ENCODE measurements around the gene NID2.

Gene NID2

GRCh38 chr14:52025310-52025709 is 43.5 kb downstream of the NID2 start:
- DNase-seq (ENCODE audit: low read depth), result peak; percentile 75

GRCh38 chr14:52023518-52023917 is 45.3 kb downstream of the NID2 start:
- peak; percentile 87 for DNase-seq (ENCODE audit: low read depth)

DNA sequence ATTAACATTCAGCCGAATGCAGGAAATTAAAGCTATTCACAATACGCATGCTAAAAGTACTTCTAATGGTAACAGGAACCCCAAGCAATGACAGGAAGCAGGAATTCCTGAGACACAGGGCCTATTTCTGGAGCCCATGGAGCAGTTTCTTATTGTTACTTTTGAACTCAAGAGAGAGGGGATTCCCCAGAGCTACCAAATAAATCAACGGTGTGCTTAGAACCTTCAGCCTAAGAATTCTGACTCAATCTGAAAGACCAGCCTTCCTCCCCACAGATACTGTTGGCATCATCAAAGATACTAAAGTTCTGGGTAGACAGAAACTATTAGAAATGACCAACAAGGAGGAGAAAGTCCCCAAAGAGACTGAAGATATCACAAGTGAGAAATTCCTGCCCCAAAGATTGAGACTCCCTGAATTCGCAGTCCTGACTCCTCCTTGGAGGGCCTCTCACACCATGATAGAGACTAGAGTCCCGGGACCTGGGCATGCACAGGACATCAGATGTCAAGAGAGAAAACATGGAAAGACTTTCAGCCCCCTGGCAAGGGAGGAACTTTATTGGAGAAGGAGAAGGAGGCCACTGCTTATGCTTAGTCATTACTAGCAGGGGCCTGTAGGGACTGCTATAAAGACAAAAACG is 46.8 kb downstream of the NID2 start:
- no peak for DNase-seq (ENCODE audit: low read depth)

GRCh38 chr14:52020866-52021717 is 47.8 kb downstream of the NID2 start:
- no peak for DNase-seq (ENCODE audit: low read depth)

- DNase-seq (ENCODE audit: low read depth), result no peak
These were observed 48.6 kb downstream of the NID2 start for GRCh38 chr14:52020161-52020714.

DNA sequence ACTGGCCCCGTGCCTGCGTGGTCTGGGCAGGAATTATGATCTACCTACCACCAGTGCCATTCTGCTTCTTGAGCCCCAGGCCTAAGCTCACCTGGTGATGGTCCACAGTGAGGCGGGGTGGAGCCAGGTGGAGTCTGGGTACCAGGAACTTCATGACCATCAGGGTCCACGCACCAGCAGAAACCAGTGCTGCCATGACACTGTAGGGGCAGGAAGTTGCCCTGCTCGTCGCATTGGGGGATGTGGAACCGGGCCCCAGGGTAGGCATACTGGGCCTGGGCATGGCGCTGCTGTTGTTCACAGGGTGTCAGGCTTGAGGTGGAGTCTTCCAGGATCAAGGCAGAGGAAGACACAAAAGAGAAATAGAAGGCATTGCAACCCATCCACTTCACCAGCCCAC is 49.9 kb downstream of the NID2 start:
- no peak for DNase-seq (ENCODE audit: low read depth)

DNA sequence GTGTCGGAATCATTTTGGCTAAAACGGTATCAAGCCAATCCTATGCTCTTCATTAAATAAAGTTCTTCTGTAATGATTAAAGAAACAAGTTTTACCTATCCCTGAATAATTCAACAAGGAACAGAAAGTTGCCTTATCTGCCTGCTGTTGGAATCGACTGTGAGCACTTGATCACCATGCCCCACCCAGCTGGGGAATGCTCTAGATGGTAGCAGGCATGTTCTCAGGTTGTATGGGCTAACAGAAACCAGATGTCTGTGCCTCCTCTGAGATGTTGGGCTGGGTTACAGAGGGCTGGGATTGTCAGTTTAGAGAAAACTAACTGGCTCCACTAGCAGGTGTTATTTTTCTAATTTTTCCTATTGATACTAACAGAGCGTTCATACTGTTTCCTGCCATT is 50.6 kb downstream of the NID2 start:
- no peak for DNase-seq (ENCODE audit: low read depth)

DNA sequence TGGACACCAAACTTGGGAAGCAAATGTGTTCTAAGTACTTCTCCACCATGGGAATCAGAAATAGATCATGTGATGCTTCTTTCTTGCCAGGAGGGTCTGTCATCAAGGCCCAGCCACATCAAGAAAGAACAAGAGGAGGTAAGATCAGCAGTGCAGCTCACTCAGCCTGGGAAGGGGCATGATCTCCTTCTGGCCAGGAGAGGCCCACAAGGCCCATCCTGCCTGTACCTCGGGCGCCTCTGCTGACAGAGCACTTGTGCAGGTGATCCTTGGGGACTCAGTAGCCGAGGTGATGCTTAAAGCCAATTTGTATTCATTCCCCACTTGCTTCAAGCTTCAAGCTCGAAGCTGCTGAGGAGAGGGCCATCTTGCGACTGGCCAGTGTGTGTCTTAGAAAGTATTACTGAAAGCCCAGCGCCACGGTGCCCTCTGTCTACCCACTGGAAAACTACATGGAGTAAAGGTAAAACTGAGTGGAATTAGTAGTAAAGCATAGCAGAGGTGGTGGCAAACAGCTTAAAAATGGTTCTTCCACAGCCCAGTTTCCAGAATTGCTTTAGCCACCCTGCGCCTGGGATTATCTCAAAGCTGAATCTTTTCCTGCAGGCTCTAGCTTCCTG is 53.3 kb downstream of the NID2 start:
- DNase-seq (ENCODE audit: low read depth), result no peak

DNA sequence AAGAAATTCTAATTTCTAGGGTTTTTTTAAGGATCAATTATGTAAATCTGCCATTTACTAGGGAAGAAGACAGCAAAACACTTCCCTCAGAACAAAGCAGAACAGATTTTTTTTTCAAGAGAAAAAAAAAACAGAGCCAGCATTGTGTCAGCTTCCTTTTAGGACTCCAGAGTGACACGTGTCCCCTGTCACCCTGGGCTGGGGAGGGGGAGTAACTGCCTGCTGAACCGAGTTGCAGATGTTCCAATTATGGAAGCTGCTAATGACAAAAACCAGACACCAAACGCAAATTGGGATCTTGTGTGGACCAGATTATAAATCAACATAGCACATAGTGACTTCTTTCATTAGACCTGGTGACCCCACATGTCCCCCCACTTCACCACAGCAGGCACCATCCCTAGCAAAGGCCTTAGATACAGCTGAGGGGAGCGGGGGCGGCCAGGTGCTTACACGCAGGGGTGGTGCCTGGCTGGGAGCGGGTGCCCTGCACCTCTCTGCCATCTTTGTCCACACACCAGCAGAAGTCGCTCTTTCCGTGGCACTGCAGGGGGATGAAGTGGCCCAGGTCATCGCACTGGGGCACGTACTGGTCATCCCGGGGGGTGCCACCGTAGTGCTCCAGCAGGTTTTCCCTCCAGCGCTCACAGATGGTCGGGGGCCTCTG is 54.1 kb downstream of the NID2 start:
- no peak for DNase-seq (ENCODE audit: low read depth)

DNA sequence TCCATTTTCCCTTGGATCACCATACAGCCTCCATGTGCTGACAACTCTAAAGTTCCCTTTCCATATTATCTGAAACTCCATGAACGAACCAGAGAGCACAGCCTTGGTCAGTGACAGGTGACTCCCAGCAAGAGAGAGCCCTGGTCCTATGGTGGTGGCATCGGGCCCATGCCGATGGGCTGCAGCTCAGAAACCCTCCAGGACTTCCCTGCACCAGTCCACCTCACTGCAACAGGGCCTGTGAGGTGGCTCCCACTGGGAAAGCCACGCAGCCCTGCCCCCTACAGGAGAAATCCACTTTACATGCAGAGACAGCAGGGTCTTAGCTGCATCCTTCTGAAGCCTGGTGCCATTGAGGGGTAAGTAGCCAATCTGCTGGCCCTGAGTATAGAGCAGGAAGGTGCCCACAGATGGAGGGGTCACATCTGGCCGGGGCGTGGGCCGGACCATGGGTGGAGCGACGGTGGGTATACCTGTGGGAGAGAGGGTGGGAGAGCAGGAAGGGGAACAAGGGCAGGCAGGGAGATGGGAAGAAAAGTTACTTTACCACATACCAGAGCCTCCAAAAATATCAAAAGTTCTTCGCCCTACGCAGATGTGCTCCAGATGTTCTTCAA is 54.8 kb downstream of the NID2 start:
- no peak for DNase-seq (ENCODE audit: low read depth)

DNA sequence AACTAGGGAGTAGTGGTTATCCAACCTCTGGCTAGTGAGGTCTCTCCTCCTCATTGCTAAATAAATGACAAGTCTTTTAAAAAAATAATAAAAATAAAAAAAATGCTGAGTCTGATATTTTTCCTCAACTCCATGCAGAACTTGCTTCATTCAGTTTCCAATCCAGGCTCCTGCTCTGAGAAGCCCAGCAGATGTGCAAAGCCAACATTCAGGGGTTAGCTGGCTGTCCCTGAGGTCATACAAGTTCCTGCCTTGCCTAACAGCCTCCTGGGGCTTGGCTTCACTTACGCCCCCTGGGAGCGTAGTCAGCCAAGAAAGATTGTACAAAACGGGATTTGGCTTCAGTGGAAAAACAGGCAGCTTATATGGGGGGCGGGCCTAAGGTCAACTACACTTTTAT is 56.2 kb downstream of the NID2 start:
- peak; percentile 54 for DNase-seq (ENCODE audit: low read depth)

DNA sequence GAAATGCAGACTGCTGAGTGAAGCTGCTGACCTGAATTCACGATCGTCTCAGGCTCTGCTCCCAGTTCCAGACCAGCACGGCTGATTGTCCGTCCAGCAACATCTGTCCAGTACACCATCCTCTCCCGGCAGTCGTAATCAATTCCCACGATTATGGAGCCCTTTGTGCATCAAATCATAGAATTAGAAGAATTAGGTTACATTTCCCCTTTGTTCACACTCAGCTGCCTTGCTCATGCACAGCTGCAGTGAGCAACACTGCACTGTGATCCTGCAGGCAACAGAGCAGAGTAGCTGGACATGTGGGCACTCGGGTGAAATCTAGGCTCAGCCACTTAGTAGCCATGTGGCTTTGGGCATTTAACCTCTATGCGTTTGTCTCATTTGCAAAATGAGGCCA is 57.3 kb downstream of the NID2 start:
- no peak for DNase-seq (ENCODE audit: low read depth)

DNA sequence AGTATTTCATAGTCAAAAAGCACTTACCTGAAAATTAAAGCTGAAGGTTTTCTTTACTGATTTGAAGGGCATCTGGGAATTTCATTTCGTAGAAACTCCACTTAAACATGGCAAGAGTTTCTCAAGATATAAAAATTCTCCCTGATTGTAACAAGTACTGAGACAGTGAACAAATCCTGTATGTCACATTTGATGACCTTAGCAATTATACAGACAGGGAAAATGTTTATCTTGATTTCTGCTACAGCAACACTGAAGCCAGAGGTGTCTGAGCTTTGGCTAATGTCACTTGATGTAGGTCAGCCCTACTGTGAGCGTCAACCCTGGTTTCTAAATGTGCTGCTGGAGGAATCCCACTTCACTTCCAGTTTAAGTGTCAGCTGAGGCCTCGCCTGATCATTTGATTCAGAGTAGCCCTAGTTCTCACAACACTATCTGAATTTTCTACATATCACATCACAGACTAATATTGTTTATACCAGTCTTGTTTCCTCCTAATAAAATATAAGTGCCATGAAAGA is 58.6 kb downstream of the NID2 start:
- DNase-seq (ENCODE audit: low read depth), result no peak

DNA sequence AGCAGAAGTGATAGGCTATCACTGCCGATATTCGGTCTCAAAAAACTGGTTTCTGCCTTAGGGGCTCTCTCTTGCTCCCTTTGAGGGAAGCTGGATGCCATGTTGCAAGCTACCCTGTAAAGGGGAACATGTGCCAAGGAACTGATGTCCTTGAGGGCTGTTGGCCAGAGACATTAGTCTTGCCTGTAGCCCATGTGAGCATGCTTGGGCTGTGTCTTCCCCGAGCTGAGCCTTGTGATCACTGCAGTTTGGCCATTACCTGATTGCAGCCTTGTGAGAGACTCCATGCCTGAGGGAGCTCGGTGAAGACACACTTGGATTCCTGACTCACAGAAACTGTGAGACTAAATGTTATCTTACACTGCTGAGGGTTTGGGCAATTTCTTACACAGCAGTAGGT is 60.7 kb downstream of the NID2 start:
- no peak for DNase-seq (ENCODE audit: low read depth)

GRCh38 chr14:52007637-52008036 is 61.2 kb downstream of the NID2 start:
- DNase-seq (ENCODE audit: low read depth), result no peak

GRCh38 chr14:52007211-52007610 is 61.6 kb downstream of the NID2 start:
- DNase-seq (ENCODE audit: low read depth), result no peak

DNA sequence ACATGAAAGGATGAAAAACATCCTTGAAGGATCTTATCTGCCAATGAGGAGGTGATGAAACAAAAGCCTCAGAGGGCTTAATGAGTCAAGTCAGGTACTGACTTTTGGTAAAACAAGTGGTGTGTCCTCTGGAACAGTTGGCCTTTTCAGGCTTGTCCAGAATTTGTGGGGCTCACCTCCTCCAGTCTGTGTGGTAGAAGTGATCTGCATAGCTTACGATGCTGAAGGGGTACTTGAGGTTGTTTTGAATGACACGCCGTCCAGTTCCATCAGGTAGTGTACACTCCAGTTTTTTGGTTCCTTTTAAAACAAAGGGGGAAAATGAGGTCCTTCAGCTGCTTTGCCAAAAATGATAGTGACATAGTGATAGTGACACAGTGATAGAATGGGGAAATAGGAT is 62.5 kb downstream of the NID2 start:
- DNase-seq (ENCODE audit: low read depth), result no peak

GRCh38 chr14:52005625-52006024 is 63.2 kb downstream of the NID2 start:
- no peak for DNase-seq (ENCODE audit: low read depth)

- DNase-seq (ENCODE audit: low read depth), result no peak
These were observed 65.5 kb downstream of the NID2 start for GRCh38 chr14:52003324-52003723.

- no peak for DNase-seq (ENCODE audit: low read depth)
These were observed 66.3 kb downstream of the NID2 start for GRCh38 chr14:52002542-52002941.

GRCh38 chr14:52000696-52001095 is 68.2 kb downstream of the NID2 start:
- DNase-seq (ENCODE audit: low read depth), result no peak
